SKM-1 treated with dmso at 0.1 percent for 144 hours (cell line): ENCODE results near the gene MIGA1.
"Not testable (repeated sequence)": the region's sequence is repeated elsewhere in the genome, so short reads cannot be mapped to it uniquely, and the experiment has no call there.

Experiments used
- DNase-seq: peaks from one replicate; lab custom pipeline; 2025; ENCODE audit not compliant: unreplicated experiment; lab: John Stamatoyannopoulos, UW

The MIGA1 gene, protein sequence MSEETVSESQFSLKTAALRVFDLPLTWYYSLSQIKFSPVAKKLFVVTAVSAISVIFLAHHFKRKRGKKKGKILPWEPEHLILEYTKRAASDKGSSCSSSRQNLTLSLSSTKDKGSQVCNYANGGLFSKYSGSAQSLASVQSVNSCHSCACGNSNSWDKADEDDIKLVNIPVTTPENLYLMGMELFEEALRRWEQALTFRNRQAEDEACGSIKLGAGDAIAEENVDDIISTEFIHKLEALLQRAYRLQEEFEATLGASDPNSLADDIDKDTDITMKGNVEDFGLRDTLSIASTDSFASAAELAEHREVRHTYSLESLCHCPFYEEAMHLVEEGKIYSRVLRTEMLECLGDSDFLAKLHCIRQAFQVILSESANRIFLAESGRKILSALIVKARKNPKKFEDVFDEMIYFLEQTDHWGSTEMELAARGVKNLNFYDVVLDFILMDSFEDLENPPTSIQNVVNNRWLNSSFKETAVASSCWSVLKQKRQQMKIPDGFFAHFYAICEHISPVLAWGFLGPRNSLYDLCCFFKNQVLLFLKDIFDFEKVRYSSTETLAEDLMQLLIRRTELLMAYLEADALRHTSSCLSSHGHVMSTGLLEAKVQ

GRCh38 chr1:77779529-77780281, at the start of gene MIGA1:
MIGA1 (plus strand) TSS chr1:77779649; CDS start chr1:77783253, 3,604 bp downstream.
- DNase-seq: peak; percentile 88

GRCh38 chr1:77732090-77732489, 47.4 kb upstream of the MIGA1 start:
- no peak for DNase-seq

DNA sequence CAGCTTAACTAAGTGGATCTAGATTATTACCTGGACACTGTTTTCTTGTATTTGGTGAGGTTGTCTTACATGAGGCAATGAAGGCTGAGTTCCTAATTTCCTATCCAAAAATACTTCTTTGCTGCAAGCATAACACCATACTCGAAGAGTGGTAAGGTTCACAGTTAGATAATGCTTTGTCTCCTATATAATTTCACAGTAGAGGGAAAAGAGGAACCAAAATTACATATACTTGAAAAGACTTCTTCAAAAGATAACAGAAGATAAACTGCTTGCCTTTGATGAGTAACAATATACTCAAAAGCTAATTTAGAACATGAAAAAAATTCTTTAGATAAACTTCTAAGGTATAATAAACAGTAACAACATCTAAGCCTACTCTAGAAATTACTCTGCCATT, 40.2 kb upstream of the MIGA1 start:
- peak; percentile 37 for DNase-seq

- no peak for DNase-seq
Observed at GRCh38 chr1:77741316-77741715, 38.1 kb upstream of the MIGA1 start.

DNA sequence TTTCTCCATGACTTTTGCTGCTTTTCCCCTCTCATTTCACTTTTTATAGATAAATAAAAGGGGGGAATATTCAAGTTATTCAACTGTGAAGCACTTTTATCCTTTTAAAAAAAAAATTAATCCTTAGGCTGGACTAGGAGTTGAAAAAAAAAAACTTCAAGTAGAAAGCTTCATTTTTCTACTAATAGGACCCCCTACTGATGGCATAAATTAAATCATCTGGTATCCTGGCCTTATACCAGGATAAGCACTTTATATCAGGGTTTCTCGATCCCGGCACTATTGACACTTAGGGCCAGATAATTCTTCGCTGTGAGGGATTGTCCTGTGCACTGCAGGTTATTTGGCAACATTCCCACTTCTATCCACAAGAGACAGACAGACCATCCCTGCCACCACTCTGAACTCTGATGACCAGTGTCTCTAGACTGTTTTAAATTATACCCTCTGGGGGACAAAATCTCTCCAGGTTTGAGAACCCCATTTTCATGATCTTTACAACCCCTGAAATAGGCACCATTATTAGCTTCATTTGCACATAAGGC, 37.4 kb upstream of the MIGA1 start:
- DNase-seq: no peak

DNA sequence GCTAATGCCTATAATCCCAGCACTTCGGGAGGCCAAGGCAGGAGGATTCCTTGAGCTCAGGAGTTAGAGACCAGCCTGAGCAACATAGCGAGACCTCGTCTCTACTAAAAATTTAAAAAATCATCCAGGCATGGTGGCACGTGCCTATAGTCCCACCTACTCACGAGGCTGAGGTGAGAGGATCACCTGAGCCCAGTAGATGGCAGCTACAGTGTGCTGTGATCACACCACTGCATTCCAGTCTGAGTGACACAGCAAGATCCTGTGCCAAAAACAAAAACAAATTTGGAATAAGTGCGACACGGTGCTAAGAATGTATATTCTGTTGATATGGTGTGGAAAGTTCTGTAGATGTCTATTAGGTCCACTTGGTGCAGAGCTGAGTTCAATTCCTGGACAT, 34.9 kb upstream of the MIGA1 start:
- DNase-seq: no peak

GRCh38 chr1:77749489-77749888, 30.0 kb upstream of the MIGA1 start:
- DNase-seq: not testable (repeated sequence)

DNA sequence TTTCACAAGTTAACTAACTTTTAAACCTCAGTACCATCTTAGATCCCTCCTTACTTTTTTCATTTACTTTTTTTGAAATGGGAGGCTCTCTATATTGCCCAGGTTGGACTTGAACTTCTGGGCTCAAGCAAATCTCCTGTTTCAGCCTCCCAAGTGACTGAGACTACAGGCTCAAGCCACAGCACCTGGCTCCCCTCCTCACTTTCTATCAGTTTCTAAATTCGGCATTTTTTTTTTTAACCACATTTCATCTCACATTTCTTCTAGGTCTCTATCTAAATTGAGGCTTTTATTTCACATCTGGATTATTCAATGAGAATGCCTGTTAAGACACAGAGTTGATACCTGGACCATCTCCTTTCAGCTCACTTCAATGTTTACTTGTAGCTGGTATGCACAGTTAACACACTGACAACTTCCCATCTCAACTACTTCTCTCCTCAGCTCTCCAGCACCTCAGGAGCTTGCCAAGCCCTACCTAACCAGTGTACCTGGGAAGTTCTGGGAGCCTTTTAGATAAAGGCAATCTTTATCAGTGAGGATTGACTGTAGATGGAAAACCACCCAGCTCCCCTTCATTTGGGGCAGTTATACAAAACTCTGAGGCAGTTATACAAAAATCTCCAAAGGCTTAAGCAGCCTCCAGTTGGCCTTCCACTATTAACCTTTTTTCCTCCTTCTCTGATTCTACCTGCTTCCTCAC, 23.2 kb upstream of the MIGA1 start:
- no peak for DNase-seq

- DNase-seq: no peak
Observed at GRCh38 chr1:77757066-77757584, 22.3 kb upstream of the MIGA1 start.

GRCh38 chr1:77757603-77758002, 21.8 kb upstream of the MIGA1 start:
- DNase-seq: no peak

GRCh38 chr1:77759071-77760028, 20.1 kb upstream of the MIGA1 start, which contains the start of gene USP33:
USP33 (minus strand) TSS chr1:77759852; CDS start chr1:77741697, 18,155 bp downstream.
- peak; percentile 75 for DNase-seq

GRCh38 chr1:77762072-77762476, 17.4 kb upstream of the MIGA1 start:
- DNase-seq: no peak

GRCh38 chr1:77768006-77768405, 11.4 kb upstream of the MIGA1 start:
- no peak for DNase-seq

GRCh38 chr1:77776007-77776700, 3.3 kb upstream of the MIGA1 start:
- DNase-seq: no peak

DNA sequence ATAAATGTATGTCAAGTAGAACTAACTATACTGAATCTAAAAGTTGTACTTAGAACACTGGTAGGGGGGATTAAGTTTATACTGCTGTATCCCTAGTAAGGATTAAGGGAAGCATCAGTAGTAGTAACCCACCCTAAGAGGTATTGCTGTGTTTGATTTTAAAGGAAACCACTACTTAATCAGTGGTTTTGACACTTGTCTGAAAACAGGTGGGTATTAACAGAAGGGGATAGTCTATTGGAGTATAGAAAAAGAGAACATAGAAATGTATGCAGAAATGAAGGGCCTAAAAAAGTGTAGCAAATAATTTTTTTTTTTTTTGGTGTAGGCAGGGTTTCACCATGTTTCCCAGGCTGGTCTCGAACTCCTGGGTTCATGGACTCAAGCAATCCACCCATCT, 2.2 kb downstream of the MIGA1 start:
- no peak for DNase-seq

DNA sequence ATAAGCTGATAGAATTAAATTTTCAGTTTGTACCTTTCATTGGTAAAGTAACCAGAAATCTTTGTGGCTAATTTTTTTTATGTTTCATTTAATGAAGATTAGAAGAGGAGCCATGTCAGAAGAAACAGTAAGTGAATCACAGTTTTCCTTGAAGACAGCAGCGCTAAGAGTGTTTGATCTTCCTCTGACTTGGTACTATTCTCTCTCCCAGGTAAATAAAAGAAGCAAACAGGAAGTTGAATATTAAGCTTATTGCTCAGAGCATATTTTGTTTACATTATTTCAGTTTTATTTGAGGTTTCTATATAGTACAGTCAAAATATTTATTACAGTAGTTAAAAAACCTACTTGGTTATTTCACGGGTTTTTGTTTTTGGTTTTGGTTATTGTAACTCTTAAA, 3.7 kb downstream of the MIGA1 start:
- no peak for DNase-seq

- DNase-seq: not testable (repeated sequence)
Observed at GRCh38 chr1:77786093-77786741, 6.8 kb downstream of the MIGA1 start.

- DNase-seq: no peak
Observed at GRCh38 chr1:77794550-77794949, 15.1 kb downstream of the MIGA1 start.
